GM18907 (cell line): Measurements from ENCODE around the gene VCPKMT.
"Not testable (repeated sequence)": the region's sequence is repeated elsewhere in the genome, so short reads cannot be mapped to it uniquely, and the experiment has no call there.

ENCODE experiments used
- ATAC-seq: cut with Tn5 transposase; IDR thresholded peaks from one replicate; pipeline ENCODE4 v1.9.1; 2021; ENCODE audit warnings: mild to moderate bottlenecking, moderate library complexity; ENCODE audit not compliant: unreplicated experiment

VCPKMT gene

DNA sequence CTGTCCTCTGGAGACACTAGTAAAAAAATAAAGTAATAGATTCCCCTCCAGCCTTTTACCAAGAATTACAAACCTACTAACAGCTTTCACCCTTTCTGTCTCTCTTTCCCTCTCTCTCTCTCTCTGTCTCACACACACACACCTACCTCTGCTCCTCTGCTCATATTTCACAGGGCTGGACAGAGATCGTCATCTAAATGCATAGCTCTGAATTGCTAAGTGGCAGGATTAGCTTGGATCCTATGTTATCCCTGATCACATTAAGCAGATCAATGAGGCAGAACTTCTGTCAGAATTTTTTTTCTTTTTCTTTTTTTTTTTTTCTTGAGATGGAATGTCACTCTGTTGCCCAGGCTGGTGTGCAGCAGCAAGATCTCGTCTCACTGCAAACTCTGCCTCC, 22.9 kb downstream of the VCPKMT start:
- ATAC-seq: no peak

- no peak for ATAC-seq
These were observed 24.3 kb downstream of the VCPKMT start for GRCh38 chr14:50092006-50092555.

- ATAC-seq: no peak
These were observed 25.0 kb downstream of the VCPKMT start for GRCh38 chr14:50091240-50091913.

- ATAC-seq: no peak
These were observed 27.2 kb downstream of the VCPKMT start for GRCh38 chr14:50089208-50089607.

GRCh38 chr14:50088731-50089130, 27.6 kb downstream of the VCPKMT start:
- ATAC-seq: no peak

DNA sequence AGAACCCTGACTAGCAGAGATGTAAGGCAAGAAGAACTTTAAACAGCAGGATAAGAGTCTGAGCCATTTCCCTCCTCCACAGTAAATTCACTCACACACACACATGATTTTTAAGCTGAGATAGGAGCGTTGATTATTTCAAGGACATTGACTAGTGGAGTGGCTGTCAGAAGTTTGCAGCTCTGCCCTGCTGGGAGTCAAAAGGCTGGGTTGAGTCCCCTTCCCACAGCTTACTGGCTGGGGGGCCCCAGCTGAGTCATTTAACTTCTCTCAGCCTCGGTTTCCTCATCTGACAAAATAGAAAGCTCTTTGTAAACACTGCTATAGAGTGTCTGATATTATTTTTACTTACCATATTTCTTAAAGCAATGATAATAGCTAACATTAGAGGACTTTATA, 28.3 kb downstream of the VCPKMT start:
- ATAC-seq: no peak

DNA sequence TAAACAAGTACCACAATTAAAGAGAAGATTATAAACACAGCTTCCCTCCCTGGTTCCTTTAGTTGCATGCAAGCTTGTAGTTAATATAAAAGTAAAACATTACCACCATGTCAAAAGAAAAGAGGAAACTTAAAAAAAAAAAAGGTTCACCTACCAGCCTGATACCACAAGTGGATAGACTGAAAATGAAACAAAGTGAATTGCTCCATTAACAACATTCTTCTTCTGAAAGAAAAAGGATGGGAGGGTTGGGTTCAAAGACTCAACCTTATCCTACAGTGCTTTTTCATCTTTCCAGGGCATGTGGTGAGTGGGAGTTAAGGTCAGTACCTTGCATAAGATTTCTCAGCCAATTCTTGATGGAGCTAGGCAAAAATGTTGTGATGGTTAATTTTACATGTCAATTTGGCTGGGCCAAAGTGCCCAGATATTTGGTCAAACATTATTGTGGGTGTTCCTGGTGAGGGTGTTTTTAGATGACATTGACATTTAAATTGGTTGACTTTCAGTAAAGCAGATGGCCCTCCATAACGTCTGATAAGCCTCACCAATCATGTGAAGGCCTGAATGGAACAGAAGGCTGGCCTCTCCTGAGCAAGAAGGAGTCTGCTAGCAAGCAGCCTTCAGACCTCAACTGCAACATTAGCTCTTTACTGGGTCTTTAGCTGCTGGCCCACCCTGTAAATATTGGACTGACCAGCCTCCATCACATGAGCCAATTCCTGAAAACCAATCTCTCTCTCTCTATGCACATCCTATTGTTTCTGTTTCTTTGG, 28.8 kb downstream of the VCPKMT start:
- ATAC-seq: no peak

DNA sequence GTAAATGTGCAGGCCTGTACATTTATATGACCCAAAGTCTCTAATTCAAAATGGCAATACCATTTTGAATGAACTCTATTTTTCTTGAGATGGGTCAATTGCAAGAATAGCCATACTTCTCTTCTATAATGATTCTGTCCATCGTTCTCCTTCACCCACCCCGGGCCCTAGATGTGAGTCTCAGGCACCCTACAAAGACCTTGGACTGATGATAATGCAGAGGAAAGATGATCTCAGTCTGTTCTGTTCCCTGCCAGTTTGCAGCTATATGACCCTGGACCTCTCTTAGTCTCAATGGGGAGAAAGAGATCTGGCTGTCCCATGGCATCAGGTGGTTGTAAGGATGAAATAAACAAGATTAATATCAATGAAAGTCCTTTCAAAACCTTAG, 30.1 kb downstream of the VCPKMT start:
- no peak for ATAC-seq

- peak; percentile 48 for ATAC-seq
These were observed 30.6 kb downstream of the VCPKMT start for GRCh38 chr14:50085570-50086320.

DNA sequence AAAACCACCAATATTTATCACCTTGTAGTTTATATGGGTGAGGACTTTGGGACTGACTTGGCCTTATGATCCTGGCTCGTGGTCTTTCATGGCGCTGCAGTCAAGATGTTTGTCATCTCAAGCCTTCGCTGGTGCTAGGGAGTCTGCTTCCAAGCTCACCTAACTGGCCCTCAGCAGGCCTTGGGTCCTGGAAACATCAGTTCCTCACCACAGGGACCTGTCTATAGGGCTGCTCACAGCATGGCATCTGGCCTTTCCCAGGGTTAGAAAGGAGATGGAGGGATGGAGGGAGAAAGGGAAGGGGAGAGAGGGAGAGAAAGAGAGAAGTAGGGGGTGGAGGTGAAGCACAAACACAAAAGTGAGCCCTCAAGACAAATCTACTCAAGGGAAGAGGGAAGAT, 31.7 kb downstream of the VCPKMT start:
- no peak for ATAC-seq

DNA sequence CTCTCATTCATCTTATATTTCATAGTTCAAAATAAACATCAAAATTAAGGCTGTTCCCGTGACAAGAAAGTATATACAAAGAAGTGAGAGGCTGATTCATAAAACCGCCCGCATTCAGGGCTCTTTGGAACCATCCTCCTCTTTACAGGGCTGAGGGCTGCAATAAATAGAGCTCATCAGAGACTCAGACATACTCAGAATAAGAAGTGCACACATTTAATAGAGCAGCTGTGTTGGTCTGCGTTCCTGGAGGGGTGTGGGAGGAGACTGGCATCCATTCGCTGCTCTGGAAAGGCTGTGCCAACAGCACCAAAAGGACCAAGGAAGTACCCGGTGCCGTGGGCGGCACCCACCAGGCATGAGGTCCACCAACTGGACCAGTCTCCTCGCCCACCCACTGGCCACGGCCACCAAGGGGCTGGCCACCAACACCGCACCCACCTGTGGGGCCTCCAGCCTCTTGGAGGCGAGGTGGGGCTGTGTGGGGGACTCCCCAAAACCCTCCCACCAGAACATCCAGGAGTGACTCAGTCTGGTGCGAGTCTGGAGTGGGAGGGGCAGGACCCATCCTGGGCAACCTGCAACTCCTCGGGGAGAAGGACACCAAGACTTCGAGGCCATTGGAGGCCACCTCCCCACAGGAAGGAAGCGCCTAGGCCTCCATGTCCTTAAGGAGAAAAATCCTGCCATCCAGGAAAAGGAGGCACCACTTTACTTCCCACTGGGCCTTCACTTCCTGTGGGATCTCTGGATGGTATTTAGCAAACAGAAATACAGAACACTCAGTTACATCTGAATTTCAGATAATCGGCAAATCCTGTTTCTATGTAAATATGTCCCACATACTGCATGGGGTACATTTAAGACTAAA, 32.7 kb downstream of the VCPKMT start:
- peak; percentile 44 for ATAC-seq

GRCh38 chr14:50082784-50083466, 33.4 kb downstream of the VCPKMT start:
- ATAC-seq: peak; percentile 71

DNA sequence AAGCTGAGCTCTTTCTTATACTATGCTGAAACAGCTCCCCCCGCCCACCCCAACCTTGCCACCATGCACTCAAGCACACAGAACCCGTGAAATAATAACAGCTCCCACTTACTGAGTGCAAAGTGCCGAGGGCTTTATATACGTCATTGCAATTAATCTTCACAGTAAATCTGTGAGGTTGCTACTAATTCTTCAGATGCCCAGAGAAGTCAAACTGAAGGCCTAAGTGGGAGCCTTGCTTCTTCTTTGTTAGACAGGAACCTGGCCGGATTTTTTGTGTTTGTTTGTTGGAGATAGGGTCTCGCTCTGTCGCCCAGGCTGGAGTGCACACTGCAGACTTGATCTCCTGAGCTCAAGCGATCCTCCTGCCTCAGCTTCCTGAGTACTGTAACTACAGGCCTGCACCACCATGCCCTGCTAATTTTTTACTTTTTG, 34.0 kb downstream of the VCPKMT start:
- ATAC-seq: no peak

- not testable (repeated sequence) for ATAC-seq
These were observed 37.3 kb downstream of the VCPKMT start for GRCh38 chr14:50079103-50079502.

DNA sequence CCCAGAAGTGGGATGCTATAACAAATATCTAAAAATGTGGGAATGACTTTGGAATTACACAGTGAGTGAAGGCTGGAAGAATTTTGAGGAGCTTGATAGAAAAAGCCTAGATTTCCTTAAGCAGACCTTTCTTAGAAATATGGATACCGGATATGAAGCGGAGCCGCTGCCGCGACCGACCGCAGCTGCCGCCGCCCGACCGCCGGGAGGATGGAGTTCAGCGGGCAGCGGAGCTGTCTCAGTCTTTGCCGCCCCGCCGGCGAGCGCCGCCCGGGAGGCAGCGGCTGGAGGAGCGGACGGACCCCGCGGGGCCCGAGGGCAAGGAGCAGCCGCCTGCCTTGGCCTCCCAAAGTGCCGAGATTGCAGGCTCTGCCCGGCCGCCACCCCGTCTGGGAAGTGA, 42.7 kb downstream of the VCPKMT start:
- ATAC-seq: not testable (repeated sequence)

GRCh38 chr14:50072395-50072794, 44.0 kb downstream of the VCPKMT start:
- no peak for ATAC-seq

DNA sequence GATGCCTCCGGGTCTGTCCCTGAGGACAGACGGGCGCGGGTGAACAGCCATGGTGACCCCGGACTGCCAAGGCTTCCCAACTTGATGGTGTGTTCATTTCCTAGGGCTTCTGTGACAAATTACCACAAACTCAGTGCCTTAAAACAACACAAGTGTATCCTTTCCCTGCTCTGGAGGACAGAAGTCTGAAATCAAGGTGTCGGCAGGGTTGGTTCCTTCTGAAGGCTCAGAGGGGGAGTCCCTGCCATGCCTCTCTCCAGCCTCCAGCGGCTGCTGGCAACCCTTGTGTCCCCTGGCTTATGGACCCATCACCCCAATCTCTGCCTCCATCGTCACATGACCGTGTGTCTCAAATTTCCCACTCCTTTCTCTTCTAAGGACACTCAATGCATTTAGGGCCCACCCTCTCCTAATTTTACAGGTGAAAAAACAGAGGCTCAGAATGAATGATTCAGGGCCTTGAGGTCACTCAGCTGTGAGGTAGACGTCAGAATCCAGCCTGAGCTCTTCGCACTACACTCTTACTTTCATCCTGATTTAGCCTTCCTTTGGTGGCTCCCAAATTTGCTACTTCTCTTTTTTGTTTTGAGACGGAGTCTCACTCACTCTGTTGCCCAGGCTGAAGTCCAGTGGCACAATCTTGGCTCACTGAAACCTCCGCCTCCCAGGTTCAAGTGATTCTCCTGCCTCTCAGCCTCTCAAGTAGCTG, 45.4 kb downstream of the VCPKMT start:
- peak; percentile 48 for ATAC-seq

GRCh38 chr14:50070230-50070629, 46.1 kb downstream of the VCPKMT start:
- ATAC-seq: no peak

DNA sequence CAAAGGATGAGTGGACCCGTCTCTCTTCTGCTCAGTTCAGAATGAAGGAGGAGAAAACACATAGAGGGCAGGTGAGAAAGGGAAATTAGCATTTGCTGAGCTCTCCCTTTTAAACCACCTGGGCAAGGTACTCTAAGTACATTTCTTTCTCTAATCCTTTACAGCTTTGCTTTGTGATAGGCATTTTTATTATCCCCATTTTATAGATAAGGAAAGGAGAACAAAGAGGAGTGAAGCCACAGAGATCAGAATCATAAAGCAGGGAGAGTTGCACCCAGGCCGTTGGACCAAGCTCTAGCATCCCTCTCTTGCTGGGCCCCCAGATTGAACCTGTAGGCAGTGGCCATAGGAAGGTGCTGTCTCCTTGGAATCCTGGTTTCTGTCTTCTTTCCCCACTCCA, 47.0 kb downstream of the VCPKMT start:
- ATAC-seq: no peak
